DMS 273 (cell line): ENCODE data around the gene HSDL2.
"Not testable (repeated sequence)": the region's sequence is repeated elsewhere in the genome, so short reads cannot be mapped to it uniquely, and the experiment has no call there.

Experiments
- DNase-seq: peaks from one replicate; lab custom pipeline; 2025; ENCODE audit not compliant: unreplicated experiment; lab: John Stamatoyannopoulos, UW

Gene HSDL2

DNA sequence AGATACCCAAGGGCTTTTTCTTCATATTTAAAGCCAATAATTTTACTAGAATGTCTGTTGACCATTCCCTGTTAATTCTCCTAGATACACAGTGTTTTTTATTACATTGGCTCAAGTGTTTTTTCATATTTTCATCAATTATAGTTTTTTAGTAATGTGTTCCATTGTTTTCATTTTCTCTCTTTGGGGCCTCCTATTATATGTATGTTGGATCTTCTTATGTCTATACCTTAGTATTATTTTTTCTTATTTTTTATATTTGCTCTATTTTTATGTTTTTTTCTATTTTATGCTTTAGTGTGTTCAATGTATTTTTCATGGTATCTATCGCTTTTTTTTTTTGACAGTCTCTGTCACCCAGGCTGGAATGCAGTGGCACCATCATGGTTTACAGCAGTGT, 114.2 kb downstream of the HSDL2 start:
- no peak for DNase-seq

DNA sequence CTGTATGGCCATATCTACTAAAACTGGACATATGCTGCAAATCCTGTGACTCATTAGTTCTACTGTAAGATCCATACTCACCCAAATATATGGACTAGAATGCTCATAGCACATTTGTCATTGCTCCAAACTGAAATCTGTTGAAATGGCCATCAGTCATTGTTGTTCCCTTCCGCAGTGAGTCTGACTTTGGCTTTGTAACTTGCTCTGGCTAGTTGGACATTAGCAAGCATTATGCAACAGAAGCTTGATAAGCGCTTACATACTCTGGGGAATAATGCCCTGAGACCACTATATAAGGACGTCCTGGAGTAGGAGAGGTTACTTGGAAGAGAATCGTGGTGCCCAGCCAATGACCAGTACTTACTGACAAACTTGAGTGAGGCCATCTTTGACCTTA, 115.7 kb downstream of the HSDL2 start:
- no peak for DNase-seq

DNA sequence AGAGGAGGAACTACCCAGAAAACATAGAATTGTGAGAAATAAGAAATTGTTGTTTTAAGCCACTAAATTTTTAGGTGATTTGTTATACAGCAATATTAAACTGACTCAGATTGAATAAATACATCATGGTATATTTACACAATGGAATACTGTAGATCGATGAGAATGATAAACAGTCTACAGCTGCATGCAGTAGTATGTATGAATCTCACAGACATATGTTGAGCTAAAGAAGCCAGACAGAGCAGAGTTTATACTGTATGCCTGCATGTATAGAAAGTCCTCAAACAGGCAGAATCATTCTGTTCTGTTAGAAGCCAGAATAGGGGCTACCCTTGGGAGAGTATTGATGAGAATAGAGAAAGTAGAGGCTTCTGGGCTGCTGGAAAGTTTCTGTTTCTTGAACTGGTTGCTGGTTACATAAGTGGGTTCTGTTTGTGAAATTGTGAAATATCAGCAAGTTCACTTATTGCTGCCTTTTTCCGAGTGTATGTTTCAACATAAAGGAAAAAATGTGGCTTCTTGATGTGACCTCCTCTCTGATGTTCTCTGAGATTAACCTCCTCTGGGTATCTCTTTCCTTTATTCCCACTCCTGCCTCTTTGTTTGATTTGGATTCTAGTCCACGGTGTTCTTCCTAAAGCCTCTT, 116.3 kb downstream of the HSDL2 start:
- DNase-seq = no peak

GRCh38 chr9:112500842-112501241, 120.9 kb downstream of the HSDL2 start:
- no peak for DNase-seq

DNA sequence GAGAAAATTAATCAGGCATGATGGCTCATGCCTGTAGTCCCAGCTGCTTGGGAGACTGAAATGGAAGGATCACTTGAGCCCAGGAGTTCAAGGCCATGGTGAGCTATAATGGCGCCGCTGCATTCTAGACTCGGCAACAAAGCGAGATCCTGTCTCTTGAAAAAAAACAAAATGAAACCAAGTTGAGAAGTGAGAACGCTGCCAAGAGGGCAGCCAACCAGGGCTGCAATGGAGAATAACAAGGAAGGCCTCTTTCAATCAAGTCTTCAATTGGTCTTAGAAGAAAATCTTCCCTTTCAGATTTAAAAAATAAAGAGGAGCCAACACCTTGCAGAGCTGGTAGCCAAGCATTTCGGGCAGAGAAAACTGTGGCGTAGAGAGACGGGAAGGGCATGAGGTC, 121.4 kb downstream of the HSDL2 start:
- no peak for DNase-seq

GRCh38 chr9:112502175-112502946, 122.5 kb downstream of the HSDL2 start:
- DNase-seq = no peak

DNA sequence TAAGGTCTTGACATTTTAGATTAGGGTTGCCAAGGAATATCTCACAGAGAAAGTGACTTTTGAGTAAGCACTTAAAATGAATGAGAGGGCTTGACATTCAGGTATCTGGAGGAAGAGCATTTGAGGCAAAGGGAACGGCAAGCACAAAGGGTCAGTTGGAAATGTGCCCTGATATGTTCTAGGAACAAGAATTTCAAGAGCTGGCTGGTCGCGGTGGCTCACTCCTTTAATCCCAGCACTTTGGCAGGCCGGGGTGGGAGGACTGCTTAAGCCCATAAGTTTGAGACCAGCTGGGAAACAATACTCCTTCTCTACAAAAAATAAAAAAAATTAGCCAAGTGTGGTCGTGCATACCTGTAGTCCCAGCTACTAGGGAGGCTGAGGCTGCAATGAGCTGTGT, 123.3 kb downstream of the HSDL2 start:
- no peak for DNase-seq

DNA sequence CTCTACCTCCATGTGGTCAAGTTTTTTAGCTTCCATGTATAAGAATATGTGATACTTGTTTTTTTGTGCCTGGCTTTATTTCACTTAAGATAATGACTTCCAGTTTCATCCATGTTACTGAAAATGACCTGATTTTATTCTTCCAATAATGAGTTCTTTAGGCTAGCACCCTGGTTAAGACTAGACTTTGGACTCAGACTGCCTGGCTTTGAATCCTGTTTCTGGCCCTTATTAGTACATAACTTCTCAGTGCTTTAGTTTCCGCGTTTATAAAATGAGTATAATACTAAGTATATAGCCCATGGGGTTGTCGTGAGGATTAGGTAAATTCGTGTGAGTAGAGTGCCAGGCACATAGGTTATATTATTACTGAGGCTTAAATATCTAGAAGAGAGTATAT, 125.2 kb downstream of the HSDL2 start:
- DNase-seq = no peak

GRCh38 chr9:112505607-112506006, 125.7 kb downstream of the HSDL2 start:
- no peak for DNase-seq

- DNase-seq = no peak
Measured at GRCh38 chr9:112506571-112506970, 126.7 kb downstream of the HSDL2 start.

DNA sequence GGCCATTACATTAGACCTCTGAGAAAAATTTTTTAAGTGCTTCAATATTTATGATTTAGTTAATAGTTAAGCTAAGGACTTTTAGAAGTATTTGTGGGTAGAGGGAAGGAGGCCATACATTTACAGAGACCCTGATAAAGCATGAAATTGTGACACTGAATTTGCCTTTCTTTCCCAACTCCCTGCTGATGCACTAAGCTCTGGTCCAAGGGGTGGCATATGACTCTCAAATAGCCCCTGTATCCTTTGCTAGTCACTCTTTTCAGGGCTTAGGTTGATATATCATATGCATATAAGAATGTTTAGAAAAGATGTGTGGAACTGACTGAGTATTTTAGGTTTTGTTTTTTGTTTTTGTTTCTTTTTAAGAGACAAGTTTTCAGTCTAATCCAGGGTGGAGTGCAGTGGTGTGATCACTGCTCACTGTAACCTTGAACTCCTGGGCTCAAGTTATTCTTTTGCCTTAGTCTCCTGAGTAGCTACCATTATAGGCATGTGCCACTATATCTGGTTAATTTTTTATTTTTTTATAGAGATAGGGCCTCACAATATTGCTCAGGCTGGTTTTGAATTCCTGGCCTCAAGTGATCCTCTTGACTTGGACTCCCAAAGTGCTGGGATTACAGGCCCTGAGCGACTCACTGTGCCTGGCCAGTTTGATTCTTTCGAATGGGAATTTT, 127.2 kb downstream of the HSDL2 start:
- DNase-seq = no peak

DNA sequence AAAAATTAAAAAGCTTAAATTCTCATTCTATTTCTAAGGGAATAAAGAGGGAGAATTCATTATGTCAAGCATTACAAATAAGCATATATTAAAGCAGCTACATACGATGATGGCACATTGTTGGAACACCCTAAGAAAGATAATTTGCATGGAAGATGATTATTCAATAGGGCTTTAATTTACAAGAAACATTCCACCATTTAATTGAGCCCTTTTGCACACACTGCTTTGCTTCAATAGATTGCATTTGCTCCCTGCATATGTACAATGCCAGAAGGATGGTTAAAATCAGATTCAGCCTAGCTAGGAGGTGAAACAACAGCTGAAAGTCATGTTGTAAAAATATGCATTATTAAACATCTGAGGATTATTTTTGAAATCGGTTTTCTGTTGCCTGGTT, 128.5 kb downstream of the HSDL2 start:
- DNase-seq = no peak

DNA sequence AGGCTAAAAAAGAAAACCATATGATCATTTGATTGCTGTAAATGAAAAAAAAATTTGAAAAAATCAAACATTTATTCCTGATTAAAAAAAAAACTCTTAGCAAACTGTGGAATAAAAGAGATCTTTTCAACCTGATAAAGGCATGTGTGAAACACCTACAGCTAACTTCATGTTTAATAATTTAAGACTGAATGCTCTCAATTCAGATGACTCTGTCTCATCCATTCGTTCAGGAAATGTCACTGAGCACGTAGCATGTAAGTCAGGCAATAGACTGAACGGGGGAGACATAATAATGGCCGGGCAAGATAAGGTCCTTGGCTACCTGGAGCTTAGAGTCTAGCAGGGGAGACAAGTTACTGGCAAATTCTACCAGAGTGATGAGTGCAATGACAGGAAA, 132.5 kb downstream of the HSDL2 start:
- not testable (repeated sequence) for DNase-seq

DNA sequence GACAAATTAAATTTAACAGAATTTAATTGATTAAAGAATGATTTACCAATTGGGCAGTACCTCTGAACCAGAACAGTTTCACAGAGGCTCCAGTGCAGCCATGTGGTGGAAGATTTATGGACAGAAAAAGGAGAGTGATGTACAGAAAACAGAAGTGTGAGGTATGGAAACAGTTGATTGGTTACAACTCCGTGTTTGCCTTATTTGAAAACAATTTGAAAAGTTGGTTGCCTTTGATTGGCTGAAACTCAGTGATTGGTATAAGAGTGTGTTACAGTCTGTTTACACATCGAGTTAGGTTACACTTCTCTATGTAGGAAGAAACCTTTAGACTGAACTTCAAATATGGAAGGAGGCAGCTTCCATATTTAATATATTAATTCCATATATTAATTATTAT, 136.9 kb downstream of the HSDL2 start:
- no peak for DNase-seq

DNA sequence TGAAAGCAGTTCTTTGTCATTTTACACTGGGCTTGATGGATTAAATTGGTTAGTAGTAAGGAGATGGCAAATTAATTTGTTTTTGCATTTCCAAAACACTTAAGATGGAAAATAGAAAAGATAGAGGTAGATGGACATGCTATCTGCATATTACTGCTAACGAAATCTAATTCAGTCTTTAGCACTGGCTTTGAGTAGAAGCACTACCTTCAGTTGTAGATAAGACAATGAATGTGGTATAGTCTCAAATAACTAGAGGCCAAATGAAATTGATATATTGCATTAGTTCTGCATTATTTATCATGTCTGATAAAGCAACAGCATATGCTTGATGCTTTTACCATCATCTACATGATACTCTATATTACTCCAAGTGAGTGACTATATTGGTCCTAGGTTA, 140.2 kb downstream of the HSDL2 start:
- no peak for DNase-seq

GRCh38 chr9:112520656-112521055, 140.7 kb downstream of the HSDL2 start:
- peak; percentile 80 for DNase-seq
